Loucy (cell line): ENCODE data around the gene LCOR.
A peak's percentile ranks its signal among the peaks of the same experiment; 100 is the strongest.

Experiments
- H2AFZ ChIP-seq: fragments of 200-600 bp; sonication (generic); 2 replicates; pipeline ENCODE4 v1.6.0; 2016; ENCODE audit warnings: antibody characterized with exemption, mild to moderate bottlenecking, low read length, moderate library complexity
- H3F3A ChIP-seq: fragments of 200-600 bp; 2 replicates; pipeline ENCODE4 v1.6.0; 2016; ENCODE audit warnings: antibody characterized with exemption, low read depth, mild to moderate bottlenecking
- H3K27me3 ChIP-seq: fragments of 200-600 bp; sonication (generic); 2 replicates; pipeline ENCODE4 v1.6.1; 2014; ENCODE audit warnings: low read length, mild to moderate bottlenecking; ENCODE audit not compliant: insufficient read depth, poor library complexity, severe bottlenecking
- H3K36me3 ChIP-seq: fragments of 200-600 bp; sonication (generic); 2 replicates; pipeline ENCODE4 v1.6.1; 2016; ENCODE audit warnings: low read length; ENCODE audit not compliant: insufficient read depth
- H3K4me1 ChIP-seq: fragments of 200-600 bp; sonication (generic); 2 replicates; pipeline ENCODE4 v1.5.1; 2014; ENCODE audit warnings: low read length, mild to moderate bottlenecking; ENCODE audit not compliant: insufficient read depth, poor library complexity, severe bottlenecking
- H3K4me2 ChIP-seq: fragments of 200-600 bp; sonication (generic); 2 replicates; pipeline ENCODE4 v1.6.0; 2014; ENCODE audit warnings: antibody characterized with exemption, low read length, low read depth, mild to moderate bottlenecking; ENCODE audit not compliant: poor library complexity, severe bottlenecking
- H3K4me3 ChIP-seq: fragments of 200-600 bp; sonication (generic); 2 replicates; pipeline ENCODE4 v1.5.1; 2014; ENCODE audit warnings: low read length, mild to moderate bottlenecking, mixed read lengths; ENCODE audit not compliant: poor library complexity, severe bottlenecking
- H3K79me2 ChIP-seq: fragments of 200-600 bp; sonication (generic); 2 replicates; pipeline ENCODE4 v1.6.1; 2014; ENCODE audit warnings: low read length; ENCODE audit not compliant: insufficient read depth
- H3K9ac ChIP-seq: fragments of 200-600 bp; sonication (generic); 2 replicates; pipeline ENCODE4 v1.6.0; 2014; ENCODE audit warnings: mild to moderate bottlenecking, low read depth, low read length, moderate library complexity; ENCODE audit not compliant: poor library complexity, severe bottlenecking
- H3K9me2 ChIP-seq: fragments of 200-600 bp; sonication (generic); replicated peaks from 2 replicates; pipeline ENCODE4 v1.6.1; 2016; ENCODE audit warnings: low read depth, low read length, mixed read lengths
- H3K9me3 ChIP-seq: fragments of 200-600 bp; sonication (generic); 2 replicates; pipeline ENCODE4 v1.6.1; 2014; ENCODE audit warnings: mild to moderate bottlenecking, antibody characterized with exemption, low read length, low read depth; ENCODE audit not compliant: insufficient read depth
- H4K20me1 ChIP-seq: fragments of 200-600 bp; sonication (generic); 2 replicates; pipeline ENCODE4 v1.6.0; 2014; ENCODE audit warnings: antibody characterized with exemption, low read length, mild to moderate bottlenecking; ENCODE audit not compliant: insufficient read depth, poor library complexity, severe bottlenecking
- EZH2phosphoT487 ChIP-seq: fragments of 200-600 bp; IDR thresholded peaks from 2 replicates; pipeline ENCODE4 v1.6.1; 2018; ENCODE audit warnings: antibody characterized with exemption, mild to moderate bottlenecking, moderate library complexity, borderline replicate concordance
- TF ChIP-seq, protein P1 (sequence below): fragments of 200-600 bp; sonication (generic); conservative IDR thresholded peaks from 2 replicates; pipeline ENCODE4 v1.5.1; 2014; ENCODE audit warnings: mild to moderate bottlenecking, antibody characterized with exemption, low read length

LCOR gene

DNA sequence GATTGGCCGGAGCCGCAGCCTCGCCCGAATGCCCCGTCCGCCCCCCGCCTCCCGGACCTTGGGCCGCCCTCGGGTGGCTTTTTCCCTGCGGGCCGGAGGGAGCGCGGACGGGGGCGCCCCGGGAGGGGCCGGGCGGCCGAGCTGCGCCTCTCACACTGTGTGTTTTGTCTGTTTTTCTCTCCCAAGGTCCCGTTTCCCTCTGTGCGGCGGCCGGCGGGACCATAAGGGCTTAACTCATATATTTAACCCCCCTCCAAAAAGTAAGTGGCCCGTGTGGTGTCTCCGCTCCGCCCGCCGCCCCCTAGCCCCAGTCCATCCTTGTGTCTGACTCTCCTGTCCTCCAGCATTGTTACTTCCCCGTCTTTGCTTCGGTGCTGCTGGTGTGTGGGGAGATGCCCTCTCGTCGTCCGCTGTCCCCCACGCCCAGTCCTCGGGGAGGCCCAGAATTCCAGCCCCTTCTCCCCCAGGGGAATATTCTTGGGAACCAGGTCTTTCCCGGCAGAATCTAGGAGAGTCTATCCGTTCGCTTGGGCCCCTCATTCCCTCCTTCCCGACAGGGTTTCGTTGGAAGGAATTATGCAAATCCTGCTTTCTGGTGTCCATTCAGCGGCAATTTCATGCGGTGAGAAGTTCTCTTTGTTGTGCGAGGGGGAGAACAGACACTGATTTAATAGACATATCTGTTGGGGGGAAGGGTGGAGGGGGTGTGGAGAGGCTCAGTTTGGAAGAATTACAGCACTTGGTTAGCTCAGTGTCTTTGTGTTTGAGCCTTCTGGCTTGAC, 1.3 kb downstream of the LCOR start:
- no peaks in the 10 kb centered on the region for H3K27me3 ChIP-seq
- peak overlapping the region; percentile 94 for H3K4me3 ChIP-seq
- no peak overlapping the region for H2AFZ ChIP-seq
- no peaks in the 10 kb centered on the region for H3K9me3 ChIP-seq
- H3K4me1 ChIP-seq, result peaks cover 47% of the 10 kb centered on the region
- H3K36me3 ChIP-seq, result no peaks in the 10 kb centered on the region
- H4K20me1 ChIP-seq, result peaks cover 52% of the 10 kb centered on the region
- H3F3A ChIP-seq, result peaks cover 8% of the 10 kb centered on the region
- no peaks in the 10 kb centered on the region for H3K9me2 ChIP-seq
- H3K79me2 ChIP-seq, result peaks cover 57% of the 10 kb centered on the region
- TF ChIP-seq, protein P1, sequence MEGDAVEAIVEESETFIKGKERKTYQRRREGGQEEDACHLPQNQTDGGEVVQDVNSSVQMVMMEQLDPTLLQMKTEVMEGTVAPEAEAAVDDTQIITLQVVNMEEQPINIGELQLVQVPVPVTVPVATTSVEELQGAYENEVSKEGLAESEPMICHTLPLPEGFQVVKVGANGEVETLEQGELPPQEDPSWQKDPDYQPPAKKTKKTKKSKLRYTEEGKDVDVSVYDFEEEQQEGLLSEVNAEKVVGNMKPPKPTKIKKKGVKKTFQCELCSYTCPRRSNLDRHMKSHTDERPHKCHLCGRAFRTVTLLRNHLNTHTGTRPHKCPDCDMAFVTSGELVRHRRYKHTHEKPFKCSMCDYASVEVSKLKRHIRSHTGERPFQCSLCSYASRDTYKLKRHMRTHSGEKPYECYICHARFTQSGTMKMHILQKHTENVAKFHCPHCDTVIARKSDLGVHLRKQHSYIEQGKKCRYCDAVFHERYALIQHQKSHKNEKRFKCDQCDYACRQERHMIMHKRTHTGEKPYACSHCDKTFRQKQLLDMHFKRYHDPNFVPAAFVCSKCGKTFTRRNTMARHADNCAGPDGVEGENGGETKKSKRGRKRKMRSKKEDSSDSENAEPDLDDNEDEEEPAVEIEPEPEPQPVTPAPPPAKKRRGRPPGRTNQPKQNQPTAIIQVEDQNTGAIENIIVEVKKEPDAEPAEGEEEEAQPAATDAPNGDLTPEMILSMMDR, result no peak
- no peak for TF ChIP-seq EZH2phosphoT487
- peak overlapping the region; percentile 93 for H3K4me2 ChIP-seq
- peak overlapping the region; percentile 80 for H3K9ac ChIP-seq

GRCh38 chr10:96834120-96834519, 2.0 kb downstream of the LCOR start:
- Histone ChIP-seq H3K4me1 (peaks cover 47% of the 10 kb centered on the region), H3K4me2 (peak overlapping the region; percentile 93), H3K27me3 (no peaks in the 10 kb centered on the region), H3K9me2 (no peaks in the 10 kb centered on the region), H3F3A (peaks cover 8% of the 10 kb centered on the region), H3K9me3 (no peaks in the 10 kb centered on the region), H3K9ac (peak overlapping the region; percentile 80), H3K4me3 (peak overlapping the region; percentile 94), H2AFZ (no peak overlapping the region), H4K20me1 (peaks cover 59% of the 10 kb centered on the region), H3K36me3 (no peaks in the 10 kb centered on the region), H3K79me2 (peaks cover 64% of the 10 kb centered on the region)
- no peak for TF ChIP-seq EZH2phosphoT487
- TF ChIP-seq, protein P1, result no peak

- Histone ChIP-seq H3K79me2 (peaks cover 81% of the 10 kb centered on the region), H3K4me1 (peaks cover 39% of the 10 kb centered on the region), H4K20me1 (peaks cover 77% of the 10 kb centered on the region), H3K4me3 (peak overlapping the region; percentile 94), H3F3A (peaks cover 8% of the 10 kb centered on the region), H3K4me2 (peak overlapping the region; percentile 93), H3K9ac (peak overlapping the region; percentile 37), H3K9me2 (no peaks in the 10 kb centered on the region), H2AFZ (no peak overlapping the region), H3K27me3 (no peaks in the 10 kb centered on the region), H3K9me3 (no peaks in the 10 kb centered on the region), H3K36me3 (no peaks in the 10 kb centered on the region)
- no peak for TF ChIP-seq EZH2phosphoT487
- TF ChIP-seq, protein P1, result no peak
Observed at GRCh38 chr10:96835899-96836298, 3.8 kb downstream of the LCOR start.
